Hematopoietic multipotent progenitor cell treated with erythropoietin and hydrocortisone succinate and interleukin-3 and kit ligand, for 8 days (in vitro differentiated cells): Measurements from ENCODE around the gene SLC9A2.
A peak's percentile ranks its signal among the peaks of the same experiment; 100 is the strongest.

Source experiments
- DNase-seq: peaks from one replicate; pipeline ENCODE4 v3.0.0-alpha.2; 2015

Gene SLC9A2

GRCh38 chr2:102736110-102736409 lies 116.7 kb downstream of the SLC9A2 start:
- DNase-seq: no peak

- peak; percentile 75 for DNase-seq
Measured at GRCh38 chr2:102736410-102737409, 117.4 kb downstream of the SLC9A2 start.

- DNase-seq: no peak
Measured at GRCh38 chr2:102737431-102737830, 118.1 kb downstream of the SLC9A2 start.

GRCh38 chr2:102743259-102743658 lies 123.9 kb downstream of the SLC9A2 start:
- no peak for DNase-seq

GRCh38 chr2:102748107-102748506 lies 128.8 kb downstream of the SLC9A2 start:
- no peak for DNase-seq

DNA sequence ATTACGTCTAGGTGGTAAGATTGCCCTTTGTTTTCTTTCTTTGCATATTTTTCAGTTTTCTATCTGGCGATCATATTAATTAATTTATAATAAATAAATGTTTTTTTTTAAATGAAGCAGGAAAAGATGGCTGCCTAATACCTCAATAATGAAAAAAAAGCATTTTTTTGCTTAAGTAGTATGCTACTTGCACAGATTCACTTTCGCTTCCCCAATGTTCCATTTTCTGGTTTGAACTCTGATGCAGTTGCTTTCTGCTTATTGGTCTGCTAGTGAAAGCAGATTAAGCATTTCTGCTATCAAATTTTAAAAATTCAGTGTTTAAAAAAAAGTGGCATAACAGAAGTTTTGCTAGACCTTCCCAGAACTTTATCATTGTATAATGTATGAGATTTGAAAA lies 130.6 kb downstream of the SLC9A2 start:
- no peak for DNase-seq

DNA sequence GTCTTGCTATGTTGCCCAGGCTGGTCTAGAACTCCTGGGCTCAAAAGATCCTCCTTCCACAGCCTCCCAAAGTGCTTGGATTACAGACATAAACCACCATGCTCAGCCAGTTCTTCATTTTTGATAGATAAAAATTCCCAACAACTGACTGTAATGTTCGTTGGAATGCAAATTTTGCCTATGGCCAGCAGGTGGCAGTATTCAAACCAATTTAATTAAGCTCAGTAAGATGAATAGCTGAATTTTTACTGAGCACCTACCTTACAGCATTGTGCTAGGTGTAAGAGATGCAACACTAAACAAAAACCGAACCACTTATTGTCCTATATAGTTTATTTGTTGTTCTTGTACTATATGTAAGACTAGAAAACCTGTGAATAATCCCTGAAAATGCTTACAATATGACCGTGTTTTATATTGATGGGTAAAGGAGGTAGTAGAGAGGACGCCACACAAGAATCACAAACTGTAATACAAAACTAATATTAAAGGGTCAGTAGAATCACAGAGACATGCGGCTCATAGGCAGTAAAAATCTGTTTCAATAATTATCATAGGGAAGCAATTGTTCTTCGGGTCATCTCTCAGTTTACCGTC lies 134.3 kb downstream of the SLC9A2 start:
- DNase-seq: peak; percentile 74

- DNase-seq: no peak
Measured at GRCh38 chr2:102754456-102755145, 135.2 kb downstream of the SLC9A2 start.

DNA sequence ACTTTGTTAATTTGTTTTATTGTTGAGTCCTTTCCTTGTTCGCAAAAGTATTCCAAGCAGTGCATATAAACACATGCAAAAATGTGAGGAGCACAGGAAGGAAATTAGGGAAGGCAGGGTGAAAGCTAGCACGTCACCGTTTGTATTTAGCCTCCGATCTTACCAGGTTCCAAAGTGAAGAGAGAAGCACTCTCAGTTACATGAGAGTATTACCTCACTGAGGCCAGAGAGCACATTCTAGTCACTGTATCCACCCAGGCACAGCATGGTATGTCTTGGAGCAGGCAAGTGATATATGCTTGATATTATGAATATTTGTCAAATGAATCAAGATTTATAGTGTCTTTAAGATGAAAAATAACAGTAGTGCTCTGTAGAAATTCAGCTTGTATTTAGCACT lies 135.9 kb downstream of the SLC9A2 start:
- DNase-seq: no peak

DNA sequence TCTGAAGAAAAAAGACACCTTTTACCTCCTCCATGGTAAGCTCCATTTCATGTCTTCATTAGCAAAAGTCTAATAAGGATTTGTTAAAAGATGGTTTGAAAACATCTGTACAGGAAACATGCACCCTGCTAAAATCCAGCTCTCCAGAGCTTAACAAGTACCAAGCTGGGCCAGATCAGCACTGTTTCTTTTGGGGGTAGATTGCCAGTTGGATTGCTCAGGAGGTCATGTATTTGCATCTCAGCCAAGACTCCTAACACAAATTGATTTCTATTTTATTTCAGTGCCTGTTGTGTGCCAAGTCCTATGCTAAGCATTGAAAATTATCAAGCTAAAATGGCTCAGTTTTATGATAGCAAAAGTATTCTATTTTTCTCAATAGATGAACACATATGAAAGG lies 139.1 kb downstream of the SLC9A2 start:
- no peak for DNase-seq
